Tongue (tissue), 3 donors: ENCODE measurements around the gene ZNF37A. TPM values are rescaled to one million over a fixed set of nuclear protein-coding genes. Genes with fewer than 3 reads are reported as not detected.
"Not testable (repeated sequence)": the region's sequence is repeated elsewhere in the genome, so short reads cannot be mapped to it uniquely, and the experiment has no call there.

ENCODE experiments used
- DNase-seq: peaks from one replicate; pipeline ENCODE4 v3.0.0-alpha.2; 2015
- small RNA-seq: library from RNA; depleted of rRNA; stranded (forward); fragments of <200 nt; gene quantifications from one replicate; pipeline ENCODE3, GENCODE V24; 2014; ENCODE audit warnings: low replicate concordance
- total RNA-seq: library from RNA; depleted of rRNA; stranded (reverse); fragments of >200 nt; gene quantifications from one replicate; pipeline ENCODE4 v1.2.3, GENCODE V29; 2014

ZNF37A gene
- total RNA-seq, 1 donor from 2014 or later: 16.5 TPM

- not testable (repeated sequence) for DNase-seq
Observed at GRCh38 chr10:38150891-38151463, 56.8 kb downstream of the ZNF37A start.

DNA sequence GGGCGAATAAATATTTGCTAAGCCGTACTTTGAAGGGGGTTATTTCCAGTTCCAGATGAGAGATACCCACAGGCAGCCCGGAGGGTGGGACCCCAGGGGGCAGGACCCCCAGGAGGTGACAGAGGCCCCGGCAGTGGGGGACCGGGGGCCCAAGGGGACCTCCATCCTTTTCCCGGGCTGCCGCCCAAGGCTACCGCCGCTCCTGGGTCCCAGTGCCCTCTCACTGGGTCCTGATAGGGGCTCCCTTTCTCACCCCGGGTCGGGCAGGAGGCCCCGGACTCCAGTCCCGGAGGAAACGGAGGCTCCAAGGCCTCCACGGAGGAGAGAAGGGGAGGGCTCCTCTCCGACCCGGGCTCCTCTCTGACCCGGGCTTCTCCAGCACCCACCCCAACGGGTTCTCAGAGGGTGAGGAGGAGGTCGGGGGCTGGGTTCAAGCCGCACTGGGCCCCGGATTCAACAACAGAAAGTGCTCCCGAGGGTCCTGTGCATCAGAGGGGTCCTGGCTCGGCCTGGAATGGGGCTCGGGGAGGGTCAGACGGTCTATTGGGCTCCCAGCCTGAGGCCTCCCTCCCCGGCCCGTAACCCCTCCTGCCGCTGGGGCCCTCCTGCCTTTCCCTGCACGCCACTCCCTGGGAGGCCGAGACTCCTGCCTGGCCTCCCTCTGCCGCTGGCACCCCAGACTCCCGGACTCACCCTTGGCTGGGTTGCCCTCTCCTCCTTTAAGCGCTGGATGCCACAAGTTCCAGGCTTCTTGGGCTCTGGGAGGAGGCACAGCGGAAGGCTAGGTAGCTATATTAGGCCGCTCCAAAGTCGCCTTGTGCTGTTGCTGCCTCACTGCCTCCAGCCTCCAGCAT, 62.5 kb downstream of the ZNF37A start:
- DNase-seq: no peak

- DNase-seq: no peak
Observed at GRCh38 chr10:38157270-38157685, 63.1 kb downstream of the ZNF37A start.

GRCh38 chr10:38159004-38159403, 64.9 kb downstream of the ZNF37A start:
- DNase-seq: no peak

DNA sequence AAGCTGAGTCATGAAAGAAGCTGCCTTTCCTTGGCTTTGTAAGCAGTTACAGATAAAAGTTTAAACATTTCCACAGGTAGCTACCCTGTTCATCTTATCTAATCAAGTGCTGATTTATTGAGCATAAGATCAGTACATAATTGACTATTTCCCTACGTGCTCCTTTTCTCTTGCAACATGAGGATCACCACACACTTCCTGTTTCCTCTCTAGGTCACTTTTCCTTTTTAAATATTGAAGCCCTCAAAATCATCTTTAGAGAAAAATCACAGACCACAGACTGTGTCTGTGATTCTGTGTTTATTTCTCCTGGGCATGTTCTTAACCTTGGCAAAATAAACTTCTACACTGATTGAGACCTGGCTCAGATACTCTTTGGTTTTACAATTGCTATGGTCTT, 69.5 kb downstream of the ZNF37A start:
- no peak for DNase-seq

DNA sequence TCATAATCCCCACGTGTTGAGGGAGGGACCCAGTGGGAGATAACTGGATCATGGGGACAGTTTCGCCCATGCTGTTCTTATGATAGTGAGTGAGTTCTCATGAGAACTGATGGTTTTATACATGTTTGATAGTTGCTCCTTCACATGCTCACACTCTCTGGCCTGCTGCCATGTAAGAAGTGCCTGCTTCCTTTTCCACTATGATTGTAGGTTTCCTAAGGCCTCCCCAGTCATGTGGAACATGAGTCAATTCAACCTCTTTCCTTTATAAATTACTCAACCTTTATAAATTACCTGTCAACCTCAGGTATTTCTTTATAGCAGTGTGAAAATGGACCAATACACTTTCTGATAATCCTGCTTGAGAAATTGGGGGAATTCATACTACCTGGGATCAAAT, 80.2 kb downstream of the ZNF37A start:
- no peak for DNase-seq

- DNase-seq: no peak
Observed at GRCh38 chr10:38184477-38184876, 90.3 kb downstream of the ZNF37A start.

Small RNA genes within 50 kb of the gene (small RNA-seq; reads per million reads assigned to genes)
- gene AL117339.2: not detected
- gene AL161931.1: not detected
- not detected for gene FXYD6P2

Other genes starting within 250 kb of the ZNF37A start
- 28.9 TPM for gene ZNF248, start 236.7 kb upstream of the ZNF37A start, total RNA-seq
- 27.5 TPM for gene ZNF25, start 117.7 kb upstream of the ZNF37A start, total RNA-seq
- gene ZNF33A, start 83.7 kb upstream of the ZNF37A start, total RNA-seq: 37.7 TPM